GM21447 (cell line): ENCODE results near the gene PRPF8.
"Not testable (repeated sequence)": the region's sequence is repeated elsewhere in the genome, so short reads cannot be mapped to it uniquely, and the experiment has no call there.

Source experiments
- ATAC-seq: cut with Tn5 transposase; IDR thresholded peaks from one replicate; pipeline ENCODE4 v1.9.1; 2021; ENCODE audit not compliant: unreplicated experiment

The PRPF8 gene

GRCh38 chr17:1684378-1685189 is at the start of gene PRPF8:
Gene PRPF8, minus strand, starts transcription at chr17:1684867. Its CDS starts 296 bp downstream, at chr17:1684571.
- ATAC-seq = peak; percentile 98

DNA sequence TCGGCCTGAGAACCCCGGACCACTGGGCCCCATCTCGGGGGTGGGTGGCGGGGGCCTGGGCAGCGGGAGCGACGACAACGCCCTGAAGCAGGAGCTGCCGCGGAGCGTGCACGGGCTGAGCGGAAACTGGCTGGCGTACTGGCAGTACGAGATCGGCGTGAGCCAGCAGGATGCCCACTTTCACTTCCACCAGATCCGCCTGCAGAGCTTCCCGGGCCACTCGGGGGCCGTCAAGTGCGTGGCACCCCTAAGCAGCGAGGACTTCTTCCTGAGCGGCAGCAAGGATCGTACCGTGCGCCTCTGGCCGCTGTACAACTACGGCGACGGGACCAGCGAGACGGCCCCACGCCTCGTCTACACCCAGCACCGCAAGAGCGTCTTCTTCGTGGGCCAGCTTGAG is 49.1 kb upstream of the PRPF8 start:
- no peak for ATAC-seq

GRCh38 chr17:1732833-1733321 is 48.2 kb upstream of the PRPF8 start:
- no peak for ATAC-seq

DNA sequence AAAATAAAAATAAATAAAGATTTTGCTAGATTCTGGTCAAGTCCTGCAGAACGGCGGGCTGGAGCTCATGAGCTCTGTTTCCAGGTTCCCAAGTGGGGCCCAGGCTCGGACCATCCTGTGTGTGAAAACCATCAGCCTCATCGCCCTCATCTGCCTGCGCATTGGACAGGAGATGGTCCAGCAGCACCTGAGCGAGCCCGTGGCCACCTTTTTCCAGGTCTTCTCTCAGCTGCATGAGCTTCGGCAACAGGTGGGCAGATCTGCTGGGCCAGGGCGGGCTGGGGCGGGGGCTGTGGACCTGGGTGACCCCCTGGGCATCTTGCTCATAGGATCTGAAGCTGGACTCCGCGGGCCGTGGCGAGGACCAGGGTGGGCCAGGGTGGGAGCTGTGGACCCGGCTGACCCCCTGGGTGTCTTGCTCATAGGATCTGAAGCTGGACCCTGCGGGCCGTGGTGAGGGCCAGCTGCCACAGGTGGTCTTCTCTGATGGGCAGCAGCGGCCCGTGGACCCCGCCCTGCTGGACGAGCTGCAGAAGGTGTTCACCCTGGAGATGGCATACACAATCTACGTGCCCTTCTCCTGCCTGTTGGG is 47.7 kb upstream of the PRPF8 start:
- no peak for ATAC-seq

GRCh38 chr17:1731194-1731506 is 46.5 kb upstream of the PRPF8 start:
- ATAC-seq = no peak

DNA sequence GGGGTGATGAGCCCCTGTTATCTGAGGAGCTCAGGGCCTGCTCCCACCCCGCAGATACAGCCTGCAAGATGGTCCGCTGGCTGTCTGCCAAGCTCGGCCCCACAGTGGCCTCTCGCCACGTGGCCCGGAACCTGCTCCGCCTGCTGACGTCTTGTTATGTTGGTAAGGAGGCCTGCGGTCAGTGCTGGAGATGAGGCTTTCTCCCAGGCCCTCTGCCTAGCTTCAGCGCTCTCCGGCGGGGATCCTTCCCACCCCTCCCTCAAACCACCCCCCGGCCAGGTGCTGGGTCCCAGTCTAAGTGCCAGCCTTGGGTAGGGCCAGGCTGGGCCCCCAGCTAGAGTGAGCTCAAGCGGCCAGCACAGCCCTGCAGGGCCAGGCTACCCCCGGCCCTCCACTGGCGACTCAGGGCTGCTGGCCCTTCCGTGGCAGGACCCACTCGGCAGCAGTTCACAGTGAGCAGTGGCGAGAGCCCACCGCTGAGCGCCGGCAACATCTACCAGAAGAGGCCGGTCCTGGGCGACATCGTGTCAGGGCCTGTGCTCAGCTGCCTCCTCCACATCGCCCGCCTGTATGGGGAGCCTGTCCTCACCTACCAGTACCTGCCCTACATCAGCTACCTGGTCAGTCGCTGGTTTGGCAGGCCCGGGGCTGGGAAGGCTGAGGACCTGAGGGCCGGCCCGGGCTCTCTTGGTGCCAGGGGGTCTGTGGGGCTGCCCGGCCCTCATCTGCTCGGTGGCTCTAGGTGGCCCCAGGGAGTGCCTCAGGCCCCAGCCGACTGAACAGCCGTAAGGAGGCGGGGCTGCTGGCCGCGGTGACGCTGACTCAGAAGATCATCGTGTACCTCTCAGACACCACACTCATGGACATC is 45.9 kb upstream of the PRPF8 start:
- no peak for ATAC-seq

DNA sequence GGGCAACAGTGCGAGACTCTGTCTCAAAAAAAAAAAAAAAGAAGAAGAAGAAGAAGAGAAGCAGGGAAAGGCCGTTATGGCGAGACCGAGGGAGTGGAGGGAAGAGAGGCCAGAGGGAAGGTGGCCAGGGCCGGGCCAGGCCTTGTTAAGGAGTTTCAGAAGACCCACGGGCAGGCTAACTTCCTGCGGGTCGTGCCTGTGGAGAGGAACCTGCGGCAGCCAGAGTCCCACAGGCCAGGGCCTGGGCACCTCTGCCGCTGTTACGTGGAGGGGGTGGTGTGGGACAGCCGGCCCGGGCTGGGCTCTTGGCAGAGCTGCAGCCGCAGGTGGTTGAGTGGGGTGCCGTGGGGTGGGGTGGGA is 45.3 kb upstream of the PRPF8 start:
- ATAC-seq = no peak

GRCh38 chr17:1727876-1728630 is 43.4 kb upstream of the PRPF8 start:
- no peak for ATAC-seq

DNA sequence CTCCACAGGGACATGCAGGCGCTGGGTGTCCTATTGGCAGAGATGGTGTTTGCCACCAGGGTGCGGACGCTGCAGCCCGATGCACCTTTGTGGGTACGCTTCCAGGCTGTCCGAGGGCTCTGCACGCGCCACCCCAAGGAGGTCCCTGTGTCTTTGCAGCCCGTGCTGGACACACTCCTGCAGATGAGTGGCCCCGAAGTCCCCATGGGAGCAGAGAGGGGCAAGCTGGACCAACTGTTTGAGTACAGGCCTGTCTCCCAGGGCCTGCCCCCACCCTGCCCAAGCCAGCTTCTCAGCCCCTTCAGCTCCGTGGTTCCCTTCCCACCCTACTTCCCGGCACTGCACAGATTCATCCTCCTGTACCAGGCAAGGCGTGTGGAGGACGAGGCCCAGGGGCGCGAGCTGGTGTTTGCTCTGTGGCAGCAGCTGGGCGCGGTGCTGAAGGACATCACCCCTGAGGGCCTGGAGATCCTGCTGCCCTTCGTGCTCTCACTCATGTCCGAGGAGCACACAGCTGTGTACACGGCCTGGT is 42.7 kb upstream of the PRPF8 start:
- no peak for ATAC-seq

DNA sequence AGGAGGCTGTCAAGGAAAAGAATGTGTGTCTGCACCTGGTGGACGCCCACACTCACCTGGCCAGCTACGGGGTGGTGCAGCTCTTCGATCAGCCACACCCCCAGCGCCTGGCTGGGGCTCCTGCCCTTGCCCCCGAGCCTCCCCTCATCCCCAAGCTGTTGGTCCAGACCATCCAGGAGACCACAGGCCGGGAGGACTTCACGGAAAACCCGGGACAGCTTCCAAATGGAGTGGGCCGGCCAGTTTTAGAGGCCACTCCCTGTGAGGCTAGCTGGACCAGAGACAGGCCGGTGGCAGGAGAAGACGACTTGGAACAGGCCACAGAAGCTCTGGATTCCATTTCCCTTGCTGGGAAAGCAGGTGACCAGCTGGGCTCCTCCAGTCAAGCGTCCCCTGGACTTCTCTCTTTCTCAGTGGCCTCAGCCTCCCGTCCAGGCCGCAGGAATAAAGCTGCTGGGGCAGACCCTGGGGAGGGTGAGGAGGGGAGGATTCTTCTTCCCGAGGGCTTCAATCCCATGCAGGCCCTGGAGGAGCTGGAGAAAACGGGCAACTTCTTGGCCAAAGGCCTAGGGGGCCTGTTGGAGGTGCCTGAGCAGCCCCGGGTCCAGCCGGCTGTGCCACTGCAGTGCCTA is 42.1 kb upstream of the PRPF8 start:
- ATAC-seq = no peak

GRCh38 chr17:1725642-1726511 is 41.2 kb upstream of the PRPF8 start:
- no peak for ATAC-seq

GRCh38 chr17:1724869-1725641 is 40.4 kb upstream of the PRPF8 start:
- ATAC-seq = peak; percentile 11

- peak; percentile 46 for ATAC-seq
Observed at GRCh38 chr17:1724351-1724868, 39.7 kb upstream of the PRPF8 start, which contains the start of gene WDR81. Gene WDR81, plus strand, starts transcription at chr17:1724704. Its CDS starts 256 bp downstream, at chr17:1724960.

DNA sequence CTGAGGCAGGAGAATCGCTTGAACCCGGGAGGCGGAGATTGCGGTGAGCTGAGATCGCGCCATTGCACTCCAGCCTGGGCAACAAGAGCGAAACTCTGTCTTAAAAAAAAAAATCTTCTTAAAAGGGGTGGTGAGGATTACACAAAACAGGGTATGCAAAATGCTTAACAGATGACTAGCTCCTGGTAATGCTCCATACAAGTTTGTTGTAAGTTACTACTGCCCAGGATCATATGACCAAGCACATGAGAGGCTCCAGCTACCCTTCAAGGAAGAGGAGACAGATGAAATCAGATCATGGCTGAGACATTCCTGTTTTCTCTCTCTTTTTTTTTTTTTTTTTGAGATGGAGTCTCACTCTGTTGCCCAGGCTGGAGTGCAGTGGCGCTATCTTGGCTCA is 37.4 kb upstream of the PRPF8 start:
- ATAC-seq = not testable (repeated sequence)

DNA sequence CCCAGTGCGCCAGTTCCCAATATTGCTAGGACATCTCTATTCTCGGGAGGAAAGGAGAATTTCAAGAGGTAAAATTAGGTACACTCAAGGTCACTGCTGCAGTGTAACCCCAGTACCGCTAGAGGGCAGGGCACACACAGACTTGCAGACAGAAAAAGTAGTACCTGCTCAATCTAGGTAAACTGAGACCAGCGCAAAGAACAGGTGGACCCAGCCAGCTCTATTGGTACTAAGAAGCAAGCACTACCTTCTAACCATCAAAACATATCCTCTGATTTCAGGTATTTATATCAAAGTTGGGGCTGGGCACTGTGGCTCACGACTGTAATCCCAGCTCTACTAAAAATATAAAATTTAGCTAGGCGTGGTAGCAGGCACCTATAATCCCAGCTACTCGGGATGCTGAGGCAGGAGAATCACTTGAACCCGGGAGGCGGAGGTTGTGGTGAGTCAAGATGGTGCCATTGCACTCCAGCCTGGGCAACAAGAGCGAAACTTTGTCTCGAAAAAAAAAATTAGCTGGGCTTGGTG is 36.3 kb upstream of the PRPF8 start:
- ATAC-seq = no peak

DNA sequence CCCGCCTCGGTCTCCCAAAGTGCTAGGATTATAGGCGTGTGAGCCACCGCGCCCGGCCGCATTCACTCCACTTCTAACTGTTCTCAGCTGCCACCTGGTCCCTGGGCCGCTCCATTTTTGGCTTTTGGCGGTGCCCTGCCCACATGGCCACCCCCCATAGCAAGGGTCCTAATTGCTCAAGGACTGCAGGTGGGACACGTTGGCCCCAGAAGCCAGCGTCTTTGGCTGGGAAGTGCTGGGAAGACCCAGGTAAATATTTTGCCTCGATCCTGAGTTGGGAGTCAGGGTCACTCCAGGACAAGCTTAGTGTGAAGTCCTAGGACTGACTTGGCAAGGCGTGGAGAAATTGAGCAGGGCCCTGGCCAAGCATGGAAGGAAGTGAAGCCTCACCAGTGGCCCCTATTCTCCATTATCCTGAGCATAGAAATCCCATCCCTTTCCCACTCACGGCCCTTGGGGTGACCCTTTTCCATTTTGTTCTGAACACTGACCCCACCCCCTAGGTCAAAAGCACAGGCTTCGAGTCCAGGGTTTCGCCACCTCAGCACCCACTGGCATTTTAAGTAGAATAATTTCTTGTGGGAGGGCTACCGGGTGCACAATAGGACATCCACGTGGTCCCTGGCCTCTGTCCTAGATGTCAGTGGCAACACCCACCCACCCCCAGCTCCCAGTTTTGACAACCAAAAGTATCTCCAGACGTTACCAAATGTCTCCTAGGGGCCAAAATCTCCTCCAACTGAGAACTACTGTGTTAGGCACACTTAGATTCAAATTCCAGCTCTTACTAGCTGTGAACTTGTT is 33.9 kb upstream of the PRPF8 start:
- ATAC-seq = no peak
